HepG2 (cell line): ENCODE data around the gene SPATA25. TPM values are rescaled to one million over a fixed set of nuclear protein-coding genes. Genes with fewer than 3 reads are reported as not detected.

ENCODE experiments used
- ARHGAP35 ChIP-seq: sonication (generic); formaldehyde crosslinking; IDR thresholded peaks from 2 replicates; pipeline ENCODE4 v1.9.0; 2022; ENCODE audit warnings: mild to moderate bottlenecking, inconsistent platforms, moderate library complexity, missing genetic modification reagents, borderline replicate concordance
- CC2D1A ChIP-seq: sonication (generic); formaldehyde crosslinking; IDR thresholded peaks from 2 replicates; pipeline ENCODE4 v1.8.1; 2023; ENCODE audit warnings: mild to moderate bottlenecking, missing genetic modification reagents
- EP300 ChIP-seq, 3 experiments: sonication (generic) in 1 of 3; formaldehyde crosslinking in 1 of 3; IDR thresholded peaks; 2 replicates each; pipeline versions ENCODE4 v1.5.1 to v1.6.1; 2011 to 2020; ENCODE audit warnings: low read depth in 2 of 3, low read length in 2 of 3, borderline replicate concordance in 1 of 3, improper control_type of control experiment in 1 of 3, mild to moderate bottlenecking in 1 of 3, missing genetic modification reagents in 1 of 3, moderate library complexity in 1 of 3
- ETS1 ChIP-seq: sonication (generic); formaldehyde crosslinking; IDR thresholded peaks from 2 replicates; pipeline ENCODE4 v1.4.0; 2020; ENCODE audit warnings: missing genetic modification reagents
- MYC ChIP-seq: sonication (generic); formaldehyde crosslinking; IDR thresholded peaks from 2 replicates; pipeline ENCODE4 v1.9.0; 2021; ENCODE audit warnings: missing genetic modification reagents, borderline replicate concordance
- NCOA5 ChIP-seq: sonication (generic); formaldehyde crosslinking; IDR thresholded peaks from 2 replicates; pipeline ENCODE4 v1.4.0; 2020; ENCODE audit warnings: missing genetic modification reagents
- PCBP1 ChIP-seq: fragments of 200-400 bp; formaldehyde crosslinking; IDR thresholded peaks from 2 replicates; pipeline ENCODE4 v1.6.1; 2017; ENCODE audit warnings: mild to moderate bottlenecking, low read depth, low read length, borderline replicate concordance
- POLR2AphosphoS2 ChIP-seq: IDR thresholded peaks from 2 replicates; pipeline ENCODE4 v1.6.1; 2011; ENCODE audit warnings: low read depth, low read length, improper control_type of control experiment
- RELA ChIP-seq: sonication (generic); formaldehyde crosslinking; IDR thresholded peaks from 2 replicates; pipeline ENCODE4 v1.4.0; 2020; ENCODE audit warnings: missing genetic modification reagents
- SNAPC4 ChIP-seq: sonication (generic); formaldehyde crosslinking; IDR thresholded peaks from 2 replicates; pipeline ENCODE4 v1.4.0; 2020; ENCODE audit warnings: mild to moderate bottlenecking, missing genetic modification reagents
- SP1 ChIP-seq, 2 experiments: fragments of 450-650 bp in 1 of 2; sonication (generic) in 1 of 2; formaldehyde crosslinking in 1 of 2; IDR thresholded peaks; 2 replicates each; pipeline versions ENCODE4 v1.4.0 to v1.6.1; 2016 to 2020; ENCODE audit warnings: missing genetic modification reagents in 1 of 2
- ZBTB3 ChIP-seq: sonication (generic); formaldehyde crosslinking; IDR thresholded peaks from 2 replicates; pipeline ENCODE4 v1.4.0; 2020; ENCODE audit warnings: low read depth, mild to moderate bottlenecking, moderate library complexity, missing genetic modification reagents, borderline replicate concordance
- ZNF205 ChIP-seq: IDR thresholded peaks from 2 replicates; pipeline ENCODE4 v1.6.1; 2018; ENCODE audit warnings: missing biosample characterization, missing genetic modification reagents
- ZNF33B ChIP-seq: sonication (generic); formaldehyde crosslinking; IDR thresholded peaks from 2 replicates; pipeline ENCODE4 v1.5.1; 2020; ENCODE audit warnings: mild to moderate bottlenecking, missing genetic modification reagents
- ZNF383 ChIP-seq: sonication (generic); formaldehyde crosslinking; IDR thresholded peaks from 2 replicates; pipeline ENCODE4 v1.4.0; 2020; ENCODE audit warnings: missing genetic modification reagents, mild to moderate bottlenecking, borderline replicate concordance
- ZNF788 ChIP-seq: sonication (generic); formaldehyde crosslinking; IDR thresholded peaks from 2 replicates; pipeline ENCODE4 v1.5.0; 2020; ENCODE audit warnings: mild to moderate bottlenecking, missing genetic modification reagents, borderline replicate concordance
- polyA plus RNA-seq, 8 experiments: library from polyadenylated mRNA; depleted of rRNA in 3 of 8; stranded (reverse) in 7 of 8; unstranded in 1 of 8; fragments of >200 nt; fragmentation: Illumina TruSeq in 4 of 8; extraction: Trizol in 4 of 8; gene quantifications; 2 replicates each; pipeline versions ENCODE4 v1.2.1 to v1.2.3, GENCODE V29; 2011 to 2016; ENCODE audit warnings: low read depth in 4 of 8, missing spikeins in 1 of 8, mixed read lengths in 1 of 8; ENCODE audit not compliant: insufficient read depth in 1 of 8
- total RNA-seq, 5 experiments: library from RNA; depleted of rRNA; stranded (reverse); fragments of >200 nt; fragmentation: Illumina TruSeq; extraction: Trizol; gene quantifications; 2 replicates each; pipeline ENCODE4 v1.2.3, GENCODE V29; 2016; ENCODE audit warnings: low read depth in 1 of 5
- TF ChIP-seq, protein P1 (sequence below): sonication (generic); formaldehyde crosslinking; IDR thresholded peaks from 2 replicates; pipeline ENCODE4 v1.4.0; 2020; ENCODE audit warnings: mild to moderate bottlenecking, missing genetic modification reagents
- TF ChIP-seq, protein P2 (sequence below): IDR thresholded peaks from 2 replicates; pipeline ENCODE4 v1.6.1; 2016; ENCODE audit warnings: mild to moderate bottlenecking

Gene SPATA25
- total and polyA plus RNA-seq, 2 of the 13 experiments (the other 11 are each of a cell fraction or from before 2014, with no cell fraction given): 4.8 to 7.6 TPM

- TF ChIP-seq SNAPC4 (CRISPR knock-in tag): no peak
- TF ChIP-seq RELA (CRISPR knock-in tag): no peak
- no peak for TF ChIP-seq ZNF788
- no peak for TF ChIP-seq NCOA5 (CRISPR knock-in tag)
- TF ChIP-seq, protein P1, sequence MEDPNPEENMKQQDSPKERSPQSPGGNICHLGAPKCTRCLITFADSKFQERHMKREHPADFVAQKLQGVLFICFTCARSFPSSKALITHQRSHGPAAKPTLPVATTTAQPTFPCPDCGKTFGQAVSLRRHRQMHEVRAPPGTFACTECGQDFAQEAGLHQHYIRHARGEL: no peak
- TF ChIP-seq ARHGAP35 (CRISPR knock-in tag): no peak
- no peak for TF ChIP-seq ETS1 (CRISPR knock-in tag)
- no peak for TF ChIP-seq SP1 (IDR thresholded peaks at IDR 0.05)
- no peak for TF ChIP-seq SP1 (CRISPR knock-in tag; IDR thresholded peaks at IDR 0.05)
- no peak for TF ChIP-seq ZNF383 (CRISPR knock-in tag)
- no peak for TF ChIP-seq PCBP1
- no peak for TF ChIP-seq CC2D1A (CRISPR knock-in tag)
- TF ChIP-seq POLR2AphosphoS2: no peak
- no peak for TF ChIP-seq MYC
- TF ChIP-seq ZNF205 (CRISPR knock-in tag): no peak
- TF ChIP-seq, protein P2, sequence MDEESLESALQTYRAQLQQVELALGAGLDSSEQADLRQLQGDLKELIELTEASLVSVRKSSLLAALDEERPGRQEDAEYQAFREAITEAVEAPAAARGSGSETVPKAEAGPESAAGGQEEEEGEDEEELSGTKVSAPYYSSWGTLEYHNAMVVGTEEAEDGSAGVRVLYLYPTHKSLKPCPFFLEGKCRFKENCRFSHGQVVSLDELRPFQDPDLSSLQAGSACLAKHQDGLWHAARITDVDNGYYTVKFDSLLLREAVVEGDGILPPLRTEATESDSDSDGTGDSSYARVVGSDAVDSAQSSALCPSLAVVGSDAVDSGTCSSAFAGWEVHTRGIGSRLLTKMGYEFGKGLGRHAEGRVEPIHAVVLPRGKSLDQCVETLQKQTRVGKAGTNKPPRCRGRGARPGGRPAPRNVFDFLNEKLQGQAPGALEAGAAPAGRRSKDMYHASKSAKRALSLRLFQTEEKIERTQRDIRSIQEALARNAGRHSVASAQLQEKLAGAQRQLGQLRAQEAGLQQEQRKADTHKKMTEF (CRISPR knock-in tag): peak; percentile 51
- TF ChIP-seq ZNF33B (CRISPR knock-in tag): no peak
- 0 out of 2 replicates have a peak, but pooled peaks have one; percentile 39 for TF ChIP-seq ZBTB3
- TF ChIP-seq EP300 (IDR thresholded peaks at IDR 0.05; ENCODE audit: low read depth in 2 of 2, low read length in 2 of 2): peak in 1 of 2 experiments; percentile 40; a peak in 1 of 4 replicates
- TF ChIP-seq EP300 (CRISPR knock-in tag; IDR thresholded peaks at IDR 0.05; ENCODE audit: borderline replicate concordance): no peak
Observed at GRCh38 chr20:45921337-45922189, 34.1 kb upstream of the SPATA25 start (continued).
